Sigmoid colon (tissue), 7 donors: ENCODE data around the gene PROB1. TPM values are rescaled to one million over a fixed set of nuclear protein-coding genes. Genes with fewer than 3 reads are reported as not detected.

Experiments
- DNase-seq: peaks from one replicate; pipeline ENCODE4 v3.0.0-alpha.2; 2019
- H3K27ac ChIP-seq, 4 donors: fragments of 200-600 bp; sonication (generic); one replicate each; pipeline ENCODE4 v1.5.1; 2016 to 2019; ENCODE audit warnings: mild to moderate bottlenecking in 1 of 4
- H3K27me3 ChIP-seq, 3 donors: fragments of 200-600 bp; sonication (generic); one replicate each; pipeline ENCODE4 v1.5.1; 2019; ENCODE audit warnings: mild to moderate bottlenecking in 1 of 3
- H3K36me3 ChIP-seq, 4 donors: fragments of 200-600 bp; sonication (generic); one replicate each; pipeline ENCODE4 v1.5.1; 2016 to 2019
- H3K4me1 ChIP-seq, 4 donors: fragments of 200-600 bp; sonication (generic); one replicate each; pipeline ENCODE4 v1.5.1; 2017 to 2019
- H3K4me3 ChIP-seq, 4 donors: fragments of 200-600 bp; sonication (generic); one replicate each; pipeline ENCODE4 v1.5.1; 2017 to 2019; ENCODE audit warnings: mild to moderate bottlenecking in 2 of 4, moderate library complexity in 1 of 4
- H3K9me3 ChIP-seq, 4 donors: fragments of 200-600 bp in 3 of 4; sonication (generic) in 3 of 4; one replicate each; pipeline versions ENCODE4 v1.5.1 to v1.6.1; 2013 to 2019
- EP300 ChIP-seq, 4 donors: sonication (generic); formaldehyde crosslinking; IDR thresholded peaks; one replicate each; pipeline ENCODE4 v1.6.1; 2017; ENCODE audit warnings: antibody characterized with exemption in 4 of 4
- POLR2A ChIP-seq, 2 donors: fragments of 450-650 bp; IDR thresholded peaks; one replicate each; pipeline ENCODE4 v1.6.1; 2016; ENCODE audit warnings: antibody characterized with exemption in 2 of 2, mild to moderate bottlenecking in 2 of 2, moderate library complexity in 2 of 2
- POLR2AphosphoS5 ChIP-seq, 4 donors: sonication (generic); formaldehyde crosslinking; IDR thresholded peaks; one replicate each; pipeline ENCODE4 v1.6.1; 2017; ENCODE audit warnings: antibody characterized with exemption in 4 of 4
- WGBS, 2 donors: extraction: QIAGEN DNeasy Blood & Tissue Kit; methylation state at CpG; one replicate each; pipeline ENCODE4 v1.1.7; 2013; 5-methylcytosine and 5-hydroxymethylcytosine counted together
- intact Hi-C: fragments of 100-400 bp; cut with DNase I; formaldehyde crosslinking; loops from one replicate; pipeline ENCODE4 v1.15.1; 2023
- polyA plus RNA-seq, 3 donors: library from polyadenylated mRNA; stranded (reverse); fragments of 200-250 nt; gene quantifications; one replicate each; pipeline ENCODE4 v1.2.3, GENCODE V29; 2013
- total RNA-seq, 4 donors: library from RNA; depleted of rRNA; stranded (reverse); fragments of >200 nt; gene quantifications; one replicate each; pipeline ENCODE4 v1.1.0, GENCODE V29; 2016
- TF ChIP-seq, protein P1 (sequence below), 4 experiments: fragments of 450-650 bp in 3 of 4; fragments of 200-600 bp in 1 of 4; IDR thresholded peaks; one replicate each; pipeline ENCODE4 v1.5.1; 2016 to 2019; ENCODE audit warnings: antibody characterized with exemption in 4 of 4, mild to moderate bottlenecking in 3 of 4, moderate library complexity in 2 of 4
- donor health status: healthy with polysubstance abuse.
- donor health status: Bipolar disorder and iron deficiency.
- donor health status: healthy.

The PROB1 gene
- total and polyA plus RNA-seq, 7 donors = under 0.01 to 1.8 (median 0.36) TPM

DNA sequence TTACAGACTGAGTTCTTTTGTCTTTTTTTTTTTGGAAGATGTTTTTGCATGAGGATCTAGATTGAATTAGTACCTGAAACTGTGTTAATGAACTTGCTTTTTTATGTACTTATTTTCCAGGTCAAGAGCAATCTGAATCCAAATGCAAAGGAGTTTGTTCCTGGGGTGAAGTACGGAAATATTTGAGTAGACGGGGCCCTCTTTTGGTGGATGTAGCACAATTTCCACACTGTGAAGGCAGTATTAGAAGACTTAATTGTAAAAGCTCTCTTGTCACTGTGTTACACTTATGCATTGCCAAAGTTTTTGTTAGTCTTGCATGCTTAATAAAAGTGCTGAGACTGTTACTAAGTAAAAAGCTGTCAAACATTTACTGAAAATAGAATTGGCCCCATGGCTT is 26.3 kb downstream of the PROB1 start:
- Histone ChIP-seq H3K36me3 (peaks cover 33 to 93% (median 37%) of the 10 kb centered on the region in 4 donors), H3K4me3 (no peak overlapping the region), H3K4me1 (peaks cover 0 to 5% (median 4%) of the 10 kb centered on the region in 4 donors), H3K27me3 (no peaks in the 10 kb centered on the region), H3K27ac (no peak overlapping the region), H3K9me3 (no peaks in the 10 kb centered on the region)
- WGBS, 2 donors = 80 to 84% methylated on average over 2 of the region's 2 CpGs
- intact Hi-C loops = no loop called here
- TF ChIP-seq, protein P1, sequence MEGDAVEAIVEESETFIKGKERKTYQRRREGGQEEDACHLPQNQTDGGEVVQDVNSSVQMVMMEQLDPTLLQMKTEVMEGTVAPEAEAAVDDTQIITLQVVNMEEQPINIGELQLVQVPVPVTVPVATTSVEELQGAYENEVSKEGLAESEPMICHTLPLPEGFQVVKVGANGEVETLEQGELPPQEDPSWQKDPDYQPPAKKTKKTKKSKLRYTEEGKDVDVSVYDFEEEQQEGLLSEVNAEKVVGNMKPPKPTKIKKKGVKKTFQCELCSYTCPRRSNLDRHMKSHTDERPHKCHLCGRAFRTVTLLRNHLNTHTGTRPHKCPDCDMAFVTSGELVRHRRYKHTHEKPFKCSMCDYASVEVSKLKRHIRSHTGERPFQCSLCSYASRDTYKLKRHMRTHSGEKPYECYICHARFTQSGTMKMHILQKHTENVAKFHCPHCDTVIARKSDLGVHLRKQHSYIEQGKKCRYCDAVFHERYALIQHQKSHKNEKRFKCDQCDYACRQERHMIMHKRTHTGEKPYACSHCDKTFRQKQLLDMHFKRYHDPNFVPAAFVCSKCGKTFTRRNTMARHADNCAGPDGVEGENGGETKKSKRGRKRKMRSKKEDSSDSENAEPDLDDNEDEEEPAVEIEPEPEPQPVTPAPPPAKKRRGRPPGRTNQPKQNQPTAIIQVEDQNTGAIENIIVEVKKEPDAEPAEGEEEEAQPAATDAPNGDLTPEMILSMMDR (IDR thresholded peaks at IDR 0.05) = no peak
- TF ChIP-seq POLR2AphosphoS5 (IDR thresholded peaks at IDR 0.05) = no peak
- no peak for TF ChIP-seq EP300 (IDR thresholded peaks at IDR 0.05)
- TF ChIP-seq POLR2A (IDR thresholded peaks at IDR 0.05) = no peak
- no peak for DNase-seq

DNA sequence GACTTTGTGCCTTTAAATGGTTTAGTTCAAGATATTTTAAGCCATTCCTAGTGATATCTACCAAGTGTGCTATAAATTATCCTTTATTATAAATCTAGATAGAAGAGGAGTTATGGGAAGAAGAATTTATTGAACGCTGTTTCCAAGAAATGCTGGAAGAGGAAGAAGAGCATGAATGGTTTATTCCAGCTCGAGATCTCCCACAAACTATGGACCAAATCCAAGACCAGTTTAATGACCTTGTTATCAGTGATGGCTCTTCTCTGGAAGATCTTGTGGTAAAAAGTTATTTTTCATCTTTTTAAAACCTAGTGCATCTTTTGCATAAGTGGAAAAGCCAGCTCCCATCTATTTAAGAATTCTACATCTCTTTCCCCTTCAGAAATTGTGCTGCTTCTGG is 30.4 kb downstream of the PROB1 start:
- 70 to 72% methylated on average over 2 of the region's 2 CpGs for WGBS, 2 donors
- intact Hi-C loops = no loop called here

DNA sequence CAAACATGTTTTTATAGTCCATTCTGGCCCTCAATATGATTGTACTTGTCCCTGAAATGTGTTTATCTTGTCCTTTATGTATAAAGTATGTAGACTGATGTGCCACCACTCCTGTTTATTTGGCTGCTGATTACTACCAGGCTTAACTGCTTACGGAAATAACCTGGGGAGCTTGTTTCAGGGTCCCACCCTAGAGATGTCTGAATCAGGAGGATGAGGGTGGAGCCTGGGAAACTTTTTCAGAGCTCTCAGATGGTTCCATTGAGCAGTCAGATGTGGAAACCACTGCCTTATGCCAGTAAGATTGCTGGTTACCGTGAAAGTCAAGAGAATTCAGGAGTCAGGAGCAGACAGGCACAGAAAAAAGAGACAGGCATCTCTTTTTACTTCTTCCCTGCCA is 31.0 kb downstream of the PROB1 start:
- Histone ChIP-seq H3K4me1 (peaks cover 0 to 16% (median 6%) of the 10 kb centered on the region in 4 donors), H3K36me3 (peaks cover 16 to 55% (median 31%) of the 10 kb centered on the region in 4 donors), H3K27ac (no peak overlapping the region), H3K9me3 (no peaks in the 10 kb centered on the region), H3K4me3 (no peak overlapping the region), H3K27me3 (no peaks in the 10 kb centered on the region)
- intact Hi-C loops = no loop called here
- 79 to 84% methylated on average over 2 of the region's 2 CpGs for WGBS, 2 donors
- no peak for DNase-seq
- TF ChIP-seq, protein P1 (IDR thresholded peaks at IDR 0.05) = no peak
- TF ChIP-seq POLR2AphosphoS5 (IDR thresholded peaks at IDR 0.05) (no peak), EP300 (IDR thresholded peaks at IDR 0.05) (no peak), POLR2A (IDR thresholded peaks at IDR 0.05) (no peak)

More for the DNA sequence above, 30.4 kb downstream of the PROB1 start:
- DNase-seq = no peak
- H3K36me3 ChIP-seq = peaks cover 22 to 60% (median 31%) of the 10 kb centered on the region in 4 donors
- H3K27me3 ChIP-seq = no peaks in the 10 kb centered on the region
- no peaks in the 10 kb centered on the region for H3K9me3 ChIP-seq
- H3K4me1 ChIP-seq = peaks cover 0 to 16% (median 6%) of the 10 kb centered on the region in 4 donors
- no peak for TF ChIP-seq EP300 (IDR thresholded peaks at IDR 0.05)
- no peak for TF ChIP-seq POLR2AphosphoS5 (IDR thresholded peaks at IDR 0.05)
- TF ChIP-seq, protein P1 (IDR thresholded peaks at IDR 0.05) = no peak
- no peak for TF ChIP-seq POLR2A (IDR thresholded peaks at IDR 0.05)
- H3K4me3 ChIP-seq = no peak overlapping the region
- H3K27ac ChIP-seq = no peak overlapping the region

DNA sequence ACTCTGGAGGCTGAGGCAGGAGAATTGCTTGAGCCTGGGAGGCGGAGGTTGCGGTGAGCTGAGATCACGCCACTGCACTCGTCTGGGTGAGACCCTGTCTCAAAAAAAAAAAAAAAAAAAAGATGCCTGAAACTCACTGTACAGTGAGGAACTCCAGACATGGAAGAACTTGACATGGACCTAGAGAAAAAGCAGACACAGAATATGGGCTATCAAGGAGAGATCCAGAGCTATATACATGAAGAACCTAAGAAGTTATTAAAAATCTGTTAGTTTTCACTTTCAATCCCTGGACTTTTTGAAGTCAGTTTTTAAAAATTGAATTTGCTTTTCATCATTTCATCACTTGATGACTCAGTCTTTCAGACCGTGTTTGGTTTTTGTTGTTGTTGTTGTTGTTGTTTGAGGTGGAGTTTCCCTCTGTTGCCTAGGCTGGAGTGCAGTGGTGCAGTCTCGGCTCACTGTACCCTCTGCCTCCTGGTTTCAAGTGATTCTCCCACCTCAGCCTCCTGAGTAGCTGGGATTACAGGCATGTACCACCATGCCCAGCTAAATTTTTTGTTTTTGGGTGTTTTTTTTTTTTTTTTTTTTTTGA is 33.0 kb downstream of the PROB1 start:
- DNase-seq = no peak
- TF ChIP-seq POLR2AphosphoS5 (IDR thresholded peaks at IDR 0.05) (peak in 3 of 4 donors; percentile 17 to 65 (median 56)), EP300 (IDR thresholded peaks at IDR 0.05) (no peak), POLR2A (IDR thresholded peaks at IDR 0.05) (no peak)
- TF ChIP-seq, protein P1 (IDR thresholded peaks at IDR 0.05) = no peak
- Histone ChIP-seq H3K4me3 (no peak overlapping the region), H3K27me3 (no peaks in the 10 kb centered on the region), H3K4me1 (peaks cover 0 to 16% (median 8%) of the 10 kb centered on the region in 4 donors), H3K27ac (no peak overlapping the region), H3K36me3 (peaks cover 11 to 35% (median 30%) of the 10 kb centered on the region in 4 donors), H3K9me3 (no peaks in the 10 kb centered on the region)
- intact Hi-C loops = no loop called here
- 87% methylated on average over 6 of the region's 6 CpGs for WGBS, 2 donors
